H1 (cell line): ENCODE data around the gene RPP30. TPM values are rescaled to one million over a fixed set of nuclear protein-coding genes. Genes with fewer than 3 reads are reported as not detected.

Source experiments
- CTCF ChIA-PET: fragments of 300-600 bp; sonication (Branson Sonifier 250); formaldehyde crosslinking; loops from one replicate; lab custom pipeline; 2021; ENCODE audit not compliant: partially characterized antibody; lab: Charles Lee
- POLR2A ChIA-PET: fragments of 300-600 bp; sonication (Branson Sonifier 250); formaldehyde crosslinking; loops from one replicate; lab custom pipeline; 2021; ENCODE audit warnings: inconsistent platforms; ENCODE audit not compliant: partially characterized antibody; lab: Charles Lee
- DNase-seq, 2 experiments: peaks; one replicate each; pipeline versions ENCODE4 v3.0.0 to v3.0.0-alpha.2; 2010 to 2022; ENCODE audit warnings: low spot score in 2 of 2, low read depth in 1 of 2, mixed read lengths in 1 of 2
- FAIRE-seq: peaks from 2 replicates; lab custom pipeline; 2011; peaks lifted over from hg19 to GRCh38; lab: Jason Lieb, UNC
- H2AFZ ChIP-seq: 2 replicates; pipeline ENCODE4 v1.8.1; 2012; ENCODE audit warnings: low read length, inconsistent platforms
- H2AK5ac ChIP-seq: 2 replicates; pipeline ENCODE4 v1.6.1; 2013; ENCODE audit warnings: low read depth, low read length
- H2BK120ac ChIP-seq: replicated peaks from 2 replicates; pipeline ENCODE3; 2013; ENCODE audit warnings: low read depth, low read length, inconsistent platforms
- H2BK12ac ChIP-seq: 2 replicates; pipeline ENCODE4 v1.6.1; 2013; ENCODE audit warnings: low read depth, low read length
- H2BK15ac ChIP-seq: 2 replicates; pipeline ENCODE4 v1.6.1; 2013; ENCODE audit warnings: low read length
- H2BK20ac ChIP-seq: 2 replicates; pipeline ENCODE4 v1.6.1; 2013; ENCODE audit warnings: low read length
- H2BK5ac ChIP-seq: 2 replicates; pipeline ENCODE4 v1.6.1; 2013; ENCODE audit warnings: low read depth, low read length
- H3K14ac ChIP-seq: 2 replicates; pipeline ENCODE4 v1.6.1; 2013; ENCODE audit warnings: inconsistent platforms; ENCODE audit not compliant: insufficient read length
- H3K18ac ChIP-seq: 2 replicates; pipeline ENCODE4 v1.6.1; 2013; ENCODE audit warnings: low read length; ENCODE audit errors: extremely low read depth
- H3K23ac ChIP-seq: 2 replicates; pipeline ENCODE4 v1.6.1; 2013; ENCODE audit warnings: inconsistent platforms; ENCODE audit not compliant: insufficient read length
- H3K23me2 ChIP-seq: 2 replicates; pipeline ENCODE4 v1.6.1; 2013; ENCODE audit warnings: low read depth, low read length
- H3K27ac ChIP-seq: 2 replicates; pipeline ENCODE4 v1.6.1; 2011; ENCODE audit warnings: low read depth, low read length, inconsistent platforms
- H3K27me3 ChIP-seq, 4 experiments: replicated peaks in 1 of 4; 1 replicate in 1 of 4; 2 replicates in 3 of 4; pipeline versions ENCODE4 v1.6.1 to v1.8.1; 2011 to 2013; ENCODE audit warnings: low read length in 3 of 4, mild to moderate bottlenecking in 3 of 4, inconsistent platforms in 2 of 4, mixed read lengths in 2 of 4, moderate library complexity in 1 of 4; ENCODE audit not compliant: control insufficient read depth in 3 of 4, insufficient read depth in 3 of 4; ENCODE audit errors: extremely low read depth in 1 of 4
- H3K36me3 ChIP-seq, 4 experiments: 2 replicates each; pipeline versions ENCODE4 v1.6.1 to v1.8.1; 2011 to 2013; ENCODE audit warnings: mild to moderate bottlenecking in 4 of 4, low read length in 3 of 4, moderate library complexity in 2 of 4, control low read depth in 1 of 4, inconsistent platforms in 1 of 4; ENCODE audit not compliant: insufficient read depth in 4 of 4, control insufficient read depth in 2 of 4
- H3K4ac ChIP-seq: replicated peaks from 2 replicates; pipeline ENCODE3; 2013; ENCODE audit warnings: low read length, low read depth, mixed read lengths, inconsistent platforms; ENCODE audit not compliant: insufficient read length
- H3K4me1 ChIP-seq, 4 experiments: replicated peaks in 1 of 4; 1 replicate in 1 of 4; 2 replicates in 3 of 4; pipeline versions ENCODE4 v1.6.1 to v1.8.1; 2011 to 2013; ENCODE audit warnings: low read length in 3 of 4, inconsistent platforms in 2 of 4, mixed read lengths in 1 of 4; ENCODE audit not compliant: insufficient read depth in 4 of 4, control insufficient read depth in 3 of 4
- H3K4me2 ChIP-seq, 2 experiments: 2 replicates each; pipeline versions ENCODE4 v1.6.1 to v1.8.1; 2011 to 2013; ENCODE audit warnings: low read depth in 2 of 2, low read length in 2 of 2, control low read depth in 1 of 2, inconsistent platforms in 1 of 2, mild to moderate bottlenecking in 1 of 2; ENCODE audit not compliant: insufficient read depth in 1 of 2
- H3K4me3 ChIP-seq, 4 experiments: fragments of 200-600, 300-600 bp in 1 of 4; sonication (generic), shearing (Covaris generic), sonication (Bioruptor Twin) in 1 of 4; 2 replicates each; pipeline versions ENCODE4 v1.5.1 to v1.8.1; 2011 to 2016; ENCODE audit warnings: low read length in 4 of 4, low read depth in 3 of 4, control low read depth in 2 of 4, inconsistent platforms in 2 of 4, mild to moderate bottlenecking in 2 of 4, mixed read lengths in 1 of 4, moderate library complexity in 1 of 4; ENCODE audit not compliant: insufficient read depth in 2 of 4; ENCODE audit errors: extremely low read depth in 1 of 4
- H3K56ac ChIP-seq: replicated peaks from 2 replicates; pipeline ENCODE3; 2013; ENCODE audit warnings: low read depth, mild to moderate bottlenecking, mixed read lengths, low read length, inconsistent platforms; ENCODE audit not compliant: insufficient read length
- H3K79me1 ChIP-seq: 2 replicates; pipeline ENCODE4 v1.6.1; 2013; ENCODE audit warnings: low read depth, low read length, control low read depth
- H3K79me2 ChIP-seq, 2 experiments: 2 replicates each; pipeline versions ENCODE4 v1.6.1 to v1.8.1; 2012 to 2013; ENCODE audit warnings: low read length in 2 of 2, mild to moderate bottlenecking in 2 of 2, inconsistent platforms in 1 of 2; ENCODE audit not compliant: insufficient read depth in 2 of 2, control insufficient read depth in 1 of 2
- H3K9ac ChIP-seq, 4 experiments: replicated peaks in 1 of 4; 1 replicate in 1 of 4; 2 replicates in 3 of 4; pipeline versions ENCODE4 v1.6.1 to v1.8.1; 2011 to 2013; ENCODE audit warnings: low read depth in 3 of 4, low read length in 3 of 4, control low read depth in 2 of 4, mild to moderate bottlenecking in 2 of 4, moderate library complexity in 2 of 4, inconsistent platforms in 1 of 4; ENCODE audit errors: extremely low read depth in 1 of 4
- H3K9me3 ChIP-seq, 2 experiments: 2 replicates each; pipeline versions ENCODE4 v1.6.1 to v1.8.1; 2012 to 2013; ENCODE audit warnings: mild to moderate bottlenecking in 2 of 2, moderate library complexity in 2 of 2, control low read depth in 1 of 2, inconsistent platforms in 1 of 2, low read depth in 1 of 2, low read length in 1 of 2, mixed read lengths in 1 of 2; ENCODE audit not compliant: insufficient read depth in 2 of 2
- H4K20me1 ChIP-seq, 2 experiments: replicated peaks in 1 of 2; 2 replicates each; pipeline versions ENCODE3 to v1.8.1; 2011 to 2013; ENCODE audit warnings: inconsistent platforms in 2 of 2, low read length in 2 of 2, mild to moderate bottlenecking in 1 of 2; ENCODE audit not compliant: insufficient read depth in 2 of 2, control insufficient read depth in 1 of 2
- H4K5ac ChIP-seq: 2 replicates; pipeline ENCODE4 v1.6.1; 2013; ENCODE audit warnings: low read length, low read depth, mixed read lengths, inconsistent platforms; ENCODE audit not compliant: insufficient read length
- H4K8ac ChIP-seq: 2 replicates; pipeline ENCODE4 v1.8.0; 2013; ENCODE audit warnings: mild to moderate bottlenecking, moderate library complexity, low read length, inconsistent platforms; ENCODE audit not compliant: insufficient read depth; ENCODE audit errors: extremely low read depth
- H4K91ac ChIP-seq: replicated peaks from 2 replicates; pipeline ENCODE3; 2013; ENCODE audit warnings: low read length, mixed read lengths, inconsistent platforms; ENCODE audit not compliant: insufficient read length
- BCL11A ChIP-seq, 2 experiments: IDR thresholded peaks; one replicate each; pipeline ENCODE4 v1.6.1; 2011; ENCODE audit warnings: low read depth in 2 of 2, low read length in 2 of 2, mild to moderate bottlenecking in 2 of 2
- CBX8 ChIP-seq: fragments of 300-800, 300-1000 bp; sonication (generic); IDR thresholded peaks from 2 replicates; pipeline ENCODE4 v1.7.1; 2016; ENCODE audit warnings: low read depth, low read length, borderline replicate concordance
- KDM4A ChIP-seq: IDR thresholded peaks from one replicate; pipeline ENCODE4 v1.7.1; 2012; ENCODE audit warnings: low read depth, mild to moderate bottlenecking, moderate library complexity, low read length, inconsistent platforms; ENCODE audit not compliant: severe bottlenecking
- RFX5 ChIP-seq: IDR thresholded peaks from 2 replicates; pipeline ENCODE4 v1.6.1; 2011; ENCODE audit warnings: low read depth, low read length, improper control_type of control experiment, borderline replicate concordance
- RXRA ChIP-seq: IDR thresholded peaks from 2 replicates; pipeline ENCODE4 v1.6.1; 2011; ENCODE audit warnings: low read depth, mild to moderate bottlenecking, low read length, moderate library complexity; ENCODE audit not compliant: insufficient read depth
- SAP30 ChIP-seq: fragments of 300-600 bp; sonication (generic); IDR thresholded peaks from 2 replicates; pipeline ENCODE4 v1.7.1; 2012; ENCODE audit warnings: low read length, moderate library complexity, mild to moderate bottlenecking, inconsistent platforms; ENCODE audit not compliant: insufficient read depth, insufficient replicate concordance
- WGBS, 2 experiments: shearing (Covaris generic) in 1 of 2; methylation state at CpG; one replicate each; pipeline versions ENCODE4 v1.1.6 to v1.1.7; 2013 to 2015; ENCODE audit warnings: low lambda C conversion rate in 2 of 2, mixed read lengths in 2 of 2, inconsistent platforms in 1 of 2, low coverage in 1 of 2, missing lambda C conversion rate in 1 of 2; ENCODE audit not compliant: insufficient replicate concordance in 2 of 2, insufficient coverage in 1 of 2, insufficient read length in 1 of 2; ENCODE audit errors: extremely low coverage in 1 of 2, missing lambda C conversion rate in 1 of 2; 5-methylcytosine and 5-hydroxymethylcytosine counted together
- polyA plus RNA-seq, 7 experiments: library from polyadenylated mRNA; depleted of rRNA in 3 of 7; stranded (reverse) in 5 of 7; unstranded in 2 of 7; fragments of >200 nt in 5 of 7; fragments of 200-250 nt in 2 of 7; gene quantifications; 1 replicate in 5 of 7; 2 replicates in 1 of 7; 4 replicates in 1 of 7; pipeline versions ENCODE4 v1.2.1 to v1.2.3, GENCODE V29; 2011 to 2013; ENCODE audit warnings: missing spikeins in 2 of 7, mixed read lengths in 2 of 7
- total RNA-seq: library from RNA; stranded (reverse); fragmentation: NEBNext Ultra II Directional; extraction: Animal tissue kit (Norgen Biotek cat#: 25700); gene quantifications from 2 replicates; pipeline ENCODE4 v1.2.1, GENCODE V29; 2021

Gene RPP30
- total and polyA plus RNA-seq, 2 of the 8 experiments (the other 6 are each of a cell fraction or from before 2014, with no cell fraction given), result 38.9 to 79.7 TPM

DNA sequence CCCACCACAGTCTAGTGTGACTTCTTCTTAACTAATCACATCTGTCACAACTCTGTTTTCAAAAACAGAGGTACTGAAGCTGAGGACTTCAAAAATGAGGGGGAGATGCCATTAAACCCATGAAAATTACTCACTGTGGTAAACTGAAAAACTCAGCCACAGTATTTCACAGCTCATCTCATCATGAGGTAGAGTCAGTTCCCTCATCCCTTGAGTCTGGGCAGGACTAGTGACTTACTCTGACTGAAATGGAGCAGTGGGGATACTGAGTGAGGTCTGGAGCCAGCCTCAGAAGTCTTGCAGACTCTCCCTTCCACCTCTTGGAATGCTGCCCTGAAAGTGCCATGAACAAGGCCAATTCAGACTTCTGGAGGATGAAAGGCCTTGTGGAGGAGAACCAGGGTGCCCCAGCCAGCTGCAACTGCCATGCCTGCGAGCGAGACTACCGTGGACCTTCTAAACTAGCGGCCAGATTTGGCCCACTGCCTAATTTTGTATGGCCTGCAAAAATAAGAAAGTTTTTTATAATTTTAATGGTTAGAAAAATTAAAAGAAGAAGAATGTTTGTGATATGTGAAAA lies 73.8 kb downstream of the RPP30 start:
- no peaks in the 10 kb centered on the region for H3K23me2 ChIP-seq
- H3K4ac ChIP-seq, result no peak overlapping the region
- H4K8ac ChIP-seq, result no peak overlapping the region
- no peak overlapping the region for H4K5ac ChIP-seq
- no peak overlapping the region for H3K4me3 ChIP-seq
- no peak overlapping the region for H2BK5ac ChIP-seq
- no peak overlapping the region for H3K9ac ChIP-seq
- H2BK120ac ChIP-seq, result no peak overlapping the region
- H2AK5ac ChIP-seq, result no peak overlapping the region
- H4K91ac ChIP-seq, result no peak overlapping the region
- H3K14ac ChIP-seq, result no peak overlapping the region
- H3K27me3 ChIP-seq, result peaks cover 0 to 13% (median 3%) of the 10 kb centered on the region in 4 experiments; a peak in 5 of 7 replicates
- DNase-seq, result no peak
- no peak for TF ChIP-seq BCL11A (IDR thresholded peaks at IDR 0.05; ENCODE audit: low read depth in 2 of 2, low read length in 2 of 2)
- no peak for TF ChIP-seq CBX8
- TF ChIP-seq RXRA, result no peak
- no peak for TF ChIP-seq SAP30
- no peak for TF ChIP-seq KDM4A
- no peak for TF ChIP-seq RFX5
- no peak overlapping the region for H2BK15ac ChIP-seq
- FAIRE-seq, result no peak
- 93% methylated on average over 4 of the region's 4 CpGs; no CpG with 5 or more reads in 1 of the 2 experiments for WGBS, 2 experiments
- ChIA-PET POLR2A (interaction anchor here (1.2 kb wide), 1 partner anchor 25 kb away, joined by 3 read pairs; the partner anchor contains the start of gene ANKRD1), CTCF (interaction anchor here (1.1 to 3.2 kb wide), 3 partner anchors 15 to 61 kb away, joined by 3 to 11 read pairs (median 7); no protein-coding TSS in a partner anchor)
- no peaks in the 10 kb centered on the region for H3K36me3 ChIP-seq
- no peak overlapping the region for H3K4me2 ChIP-seq
- no peak overlapping the region for H2BK20ac ChIP-seq
- no peaks in the 10 kb centered on the region for H3K79me1 ChIP-seq
- no peak overlapping the region for H3K27ac ChIP-seq
- no peak overlapping the region for H3K18ac ChIP-seq
- no peaks in the 10 kb centered on the region for H3K9me3 ChIP-seq
- no peaks in the 10 kb centered on the region for H3K4me1 ChIP-seq
- H4K20me1 ChIP-seq, result no peaks in the 10 kb centered on the region
- no peaks in the 10 kb centered on the region for H3K79me2 ChIP-seq
- H3K23ac ChIP-seq, result no peak overlapping the region
- no peak overlapping the region for H2AFZ ChIP-seq
- no peak overlapping the region for H2BK12ac ChIP-seq
- H3K56ac ChIP-seq, result no peak overlapping the region
